Right lobe of liver (tissue), 4 donors: ENCODE measurements around the gene SSBP4.

Experiments
- POLR2A ChIP-seq: fragments of 450-650 bp; IDR thresholded peaks from one replicate; pipeline ENCODE4 v1.6.1; 2017; ENCODE audit warnings: antibody characterized with exemption, mild to moderate bottlenecking
- TF ChIP-seq, protein P1 (sequence below), 4 donors: fragments of 200-600 bp in 3 of 4; fragments of 450-650 bp in 1 of 4; IDR thresholded peaks; one replicate each; pipeline versions ENCODE4 v1.5.1 to v1.8.0; 2016 to 2022; ENCODE audit warnings: antibody characterized with exemption in 4 of 4, mild to moderate bottlenecking in 2 of 4
- donor health status: DM: no; HTN: no; CAD: no.
- donor health status: DM: no; HTN: no; CAD: no.
- donor health status: DM: no; HTN: yes; CAD: no.

GRCh38 chr19:18430417-18431144 is 11.4 kb downstream of the SSBP4 start:
- TF ChIP-seq, protein P1, sequence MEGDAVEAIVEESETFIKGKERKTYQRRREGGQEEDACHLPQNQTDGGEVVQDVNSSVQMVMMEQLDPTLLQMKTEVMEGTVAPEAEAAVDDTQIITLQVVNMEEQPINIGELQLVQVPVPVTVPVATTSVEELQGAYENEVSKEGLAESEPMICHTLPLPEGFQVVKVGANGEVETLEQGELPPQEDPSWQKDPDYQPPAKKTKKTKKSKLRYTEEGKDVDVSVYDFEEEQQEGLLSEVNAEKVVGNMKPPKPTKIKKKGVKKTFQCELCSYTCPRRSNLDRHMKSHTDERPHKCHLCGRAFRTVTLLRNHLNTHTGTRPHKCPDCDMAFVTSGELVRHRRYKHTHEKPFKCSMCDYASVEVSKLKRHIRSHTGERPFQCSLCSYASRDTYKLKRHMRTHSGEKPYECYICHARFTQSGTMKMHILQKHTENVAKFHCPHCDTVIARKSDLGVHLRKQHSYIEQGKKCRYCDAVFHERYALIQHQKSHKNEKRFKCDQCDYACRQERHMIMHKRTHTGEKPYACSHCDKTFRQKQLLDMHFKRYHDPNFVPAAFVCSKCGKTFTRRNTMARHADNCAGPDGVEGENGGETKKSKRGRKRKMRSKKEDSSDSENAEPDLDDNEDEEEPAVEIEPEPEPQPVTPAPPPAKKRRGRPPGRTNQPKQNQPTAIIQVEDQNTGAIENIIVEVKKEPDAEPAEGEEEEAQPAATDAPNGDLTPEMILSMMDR (IDR thresholded peaks at IDR 0.05): no peak
- TF ChIP-seq POLR2A: no peak
